Activated CD4-positive, alpha-beta memory T cell treated with anti-CD3 and anti-CD28 coated beads, Interleukin-2, amount 10 ng/mL, durations not matched to agents 7 days and 5 days (primary cell): ENCODE measurements around the gene INSYN2B. TPM values are rescaled to one million over a fixed set of nuclear protein-coding genes. Genes with fewer than 3 reads are reported as not detected.

Experiments used
- CTCF ChIA-PET: fragments of 350-600 bp; sonication (Branson Sonifier 250); formaldehyde crosslinking; loops from one replicate; lab custom pipeline; 2021; ENCODE audit warnings: antibody characterized with exemption, inconsistent platforms; lab: Charles Lee
- POLR2A ChIA-PET: fragments of 350-600 bp; sonication (Branson Sonifier 250); formaldehyde crosslinking; loops from one replicate; lab custom pipeline; 2021; ENCODE audit warnings: antibody characterized with exemption; lab: Charles Lee
- DNase-seq: peaks from one replicate; pipeline ENCODE4 v3.0.0-alpha.2; 2020
- H3K27ac Mint-ChIP-seq: one replicate; pipeline ENCODE4 v1.8.0; 2021; ENCODE audit warnings: mild to moderate bottlenecking, mixed read lengths
- H3K27me3 Mint-ChIP-seq: one replicate; pipeline ENCODE4 v1.8.0; 2021; ENCODE audit warnings: mixed read lengths
- H3K36me3 Mint-ChIP-seq: one replicate; pipeline ENCODE4 v1.8.0; 2021; ENCODE audit warnings: low read depth, mixed read lengths
- H3K4me1 Mint-ChIP-seq: one replicate; pipeline ENCODE4 v1.8.0; 2021; ENCODE audit warnings: mixed read lengths
- H3K4me3 Mint-ChIP-seq: one replicate; pipeline ENCODE4 v1.8.0; 2021; ENCODE audit warnings: mild to moderate bottlenecking, mixed read lengths
- H3K9me3 Mint-ChIP-seq: one replicate; pipeline ENCODE4 v1.8.0; 2021; ENCODE audit warnings: mixed read lengths
- total RNA-seq, 2 experiments: library from RNA; stranded (reverse); gene quantifications; one replicate each; pipeline ENCODE4 v1.2.3, GENCODE V29; 2021

The INSYN2B gene
- total RNA-seq, 2 experiments from 2014 or later: not detected

DNA sequence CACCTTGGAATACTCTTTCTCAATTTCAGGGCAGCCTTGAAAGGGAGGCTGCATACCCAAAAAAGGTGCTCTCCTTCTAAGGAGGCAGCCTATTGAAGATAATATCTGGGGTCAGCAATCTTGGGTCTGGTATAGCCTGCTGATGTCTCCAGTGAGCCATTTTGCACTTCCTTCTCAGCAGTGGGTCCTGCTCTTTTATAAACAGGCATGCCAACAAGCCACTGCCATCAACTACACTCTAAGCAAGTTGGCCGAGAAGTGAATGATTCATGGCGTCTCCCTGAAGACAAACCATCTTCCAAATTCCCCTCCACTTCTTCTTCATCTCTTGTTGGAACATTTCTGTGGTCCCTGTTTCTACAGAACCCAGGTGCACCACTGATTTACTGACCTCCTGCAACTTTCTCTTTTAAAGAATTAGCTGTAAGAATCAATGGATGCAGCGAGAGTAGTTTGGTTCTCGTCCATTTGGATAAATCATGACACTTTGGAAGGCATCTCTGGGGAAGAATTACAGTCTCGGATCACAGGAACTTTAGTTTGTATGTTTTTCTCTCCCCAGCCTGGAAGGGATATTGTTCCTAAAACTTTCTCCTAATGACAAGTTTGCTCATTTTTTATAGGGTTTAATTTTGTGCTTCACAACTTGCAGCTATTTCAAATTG, 108.3 kb downstream of the INSYN2B start:
- H3K4me1 Mint-ChIP-seq: no peaks in the 10 kb centered on the region
- DNase-seq: no peak
- no peak overlapping the region for H3K4me3 Mint-ChIP-seq
- H3K9me3 Mint-ChIP-seq: no peaks in the 10 kb centered on the region
- H3K27ac Mint-ChIP-seq: no peak overlapping the region
- POLR2A ChIA-PET: no interaction called here
- H3K27me3 Mint-ChIP-seq: no peaks in the 10 kb centered on the region
- CTCF ChIA-PET: no interaction called here
- H3K36me3 Mint-ChIP-seq: peaks cover 32% of the 10 kb centered on the region

GRCh38 chr5:169870211-169870610, 110.1 kb downstream of the INSYN2B start:
- ChIA-PET CTCF (no interaction called here), POLR2A (no interaction called here)
- Mint-ChIP-seq H3K36me3 (peaks cover 25% of the 10 kb centered on the region), H3K9me3 (no peaks in the 10 kb centered on the region), H3K4me3 (no peak overlapping the region), H3K27ac (no peak overlapping the region), H3K27me3 (no peaks in the 10 kb centered on the region), H3K4me1 (no peaks in the 10 kb centered on the region)
- DNase-seq: no peak

- no peak for DNase-seq
- no peak overlapping the region for H3K4me3 Mint-ChIP-seq
- ChIA-PET POLR2A (interaction anchor here (0.5 kb wide), 1 partner anchor 1400 kb away, joined by 4 read pairs; no protein-coding TSS in a partner anchor), CTCF (no interaction called here)
- no peaks in the 10 kb centered on the region for H3K9me3 Mint-ChIP-seq
- no peak overlapping the region for H3K27ac Mint-ChIP-seq
- no peaks in the 10 kb centered on the region for H3K4me1 Mint-ChIP-seq
- peaks cover 20% of the 10 kb centered on the region for H3K36me3 Mint-ChIP-seq
- no peaks in the 10 kb centered on the region for H3K27me3 Mint-ChIP-seq
Measured at GRCh38 chr5:169869066-169869465, 111.2 kb downstream of the INSYN2B start.

GRCh38 chr5:169867347-169867746, 112.9 kb downstream of the INSYN2B start:
- H3K27ac Mint-ChIP-seq: no peak overlapping the region

GRCh38 chr5:169864483-169864882, 115.8 kb downstream of the INSYN2B start:
- Mint-ChIP-seq H3K27ac (no peak overlapping the region), H3K4me1 (peaks cover 15% of the 10 kb centered on the region), H3K36me3 (peaks cover 23% of the 10 kb centered on the region), H3K9me3 (no peaks in the 10 kb centered on the region), H3K4me3 (no peak overlapping the region), H3K27me3 (no peaks in the 10 kb centered on the region)
- ChIA-PET CTCF (no interaction called here), POLR2A (no interaction called here)
- no peak for DNase-seq

More at GRCh38 chr5:169867347-169867746, 112.9 kb downstream of the INSYN2B start:
- Mint-ChIP-seq H3K9me3 (no peaks in the 10 kb centered on the region), H3K27me3 (no peaks in the 10 kb centered on the region), H3K4me1 (no peaks in the 10 kb centered on the region), H3K36me3 (peaks cover 23% of the 10 kb centered on the region), H3K4me3 (no peak overlapping the region)
- ChIA-PET CTCF (no interaction called here), POLR2A (no interaction called here)
- no peak for DNase-seq

- POLR2A ChIA-PET: no interaction called here
Measured at GRCh38 chr5:169862391-169862811, 117.9 kb downstream of the INSYN2B start.

GRCh38 chr5:169861934-169862333, 118.4 kb downstream of the INSYN2B start:
- no peaks in the 10 kb centered on the region for H3K27me3 Mint-ChIP-seq
- H3K9me3 Mint-ChIP-seq: no peaks in the 10 kb centered on the region
- no peak overlapping the region for H3K27ac Mint-ChIP-seq
- DNase-seq: no peak
- CTCF ChIA-PET: no interaction called here
- H3K36me3 Mint-ChIP-seq: peaks cover 30% of the 10 kb centered on the region
- H3K4me3 Mint-ChIP-seq: no peak overlapping the region
- POLR2A ChIA-PET: no interaction called here
- H3K4me1 Mint-ChIP-seq: peaks cover 19% of the 10 kb centered on the region

More at GRCh38 chr5:169862391-169862811, 117.9 kb downstream of the INSYN2B start:
- H3K4me3 Mint-ChIP-seq: no peak overlapping the region
- peaks cover 19% of the 10 kb centered on the region for H3K4me1 Mint-ChIP-seq
- H3K36me3 Mint-ChIP-seq: peaks cover 28% of the 10 kb centered on the region
- H3K27ac Mint-ChIP-seq: no peak overlapping the region
- DNase-seq: no peak
- CTCF ChIA-PET: no interaction called here
- H3K27me3 Mint-ChIP-seq: no peaks in the 10 kb centered on the region
- H3K9me3 Mint-ChIP-seq: no peaks in the 10 kb centered on the region

DNA sequence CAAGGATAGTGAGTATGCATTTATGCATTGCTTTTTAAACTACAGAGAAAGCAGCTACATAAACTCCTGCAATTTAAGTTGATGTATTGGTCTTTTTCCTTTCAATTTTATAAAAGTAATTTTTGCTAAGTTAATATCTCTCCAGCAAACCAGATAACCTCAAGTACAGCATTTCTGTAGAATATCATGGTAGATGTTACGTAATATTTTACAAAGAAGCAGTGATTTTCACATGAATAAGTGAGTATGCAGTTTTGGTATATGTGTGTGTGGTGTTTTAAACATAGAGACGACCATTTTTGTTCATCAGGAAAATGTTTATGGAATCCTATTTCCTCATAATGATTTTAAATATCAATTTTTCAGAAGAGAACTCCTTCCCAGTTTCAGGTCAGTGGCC, 118.9 kb downstream of the INSYN2B start:
- Mint-ChIP-seq H3K27ac (no peak overlapping the region), H3K4me1 (peaks cover 19% of the 10 kb centered on the region), H3K27me3 (no peaks in the 10 kb centered on the region), H3K36me3 (peaks cover 29% of the 10 kb centered on the region), H3K4me3 (no peak overlapping the region), H3K9me3 (no peaks in the 10 kb centered on the region)
- DNase-seq: no peak
- CTCF ChIA-PET: no interaction called here
- POLR2A ChIA-PET: no interaction called here

GRCh38 chr5:169860585-169860984, 119.7 kb downstream of the INSYN2B start:
- no peak for DNase-seq
- peaks cover 2% of the 10 kb centered on the region for H3K9me3 Mint-ChIP-seq
- peaks cover 36% of the 10 kb centered on the region for H3K36me3 Mint-ChIP-seq
- H3K27me3 Mint-ChIP-seq: no peaks in the 10 kb centered on the region
- peak overlapping the region; percentile 56 for H3K27ac Mint-ChIP-seq
- H3K4me1 Mint-ChIP-seq: peaks cover 21% of the 10 kb centered on the region
- no peak overlapping the region for H3K4me3 Mint-ChIP-seq
- CTCF ChIA-PET: no interaction called here
- POLR2A ChIA-PET: no interaction called here

DNA sequence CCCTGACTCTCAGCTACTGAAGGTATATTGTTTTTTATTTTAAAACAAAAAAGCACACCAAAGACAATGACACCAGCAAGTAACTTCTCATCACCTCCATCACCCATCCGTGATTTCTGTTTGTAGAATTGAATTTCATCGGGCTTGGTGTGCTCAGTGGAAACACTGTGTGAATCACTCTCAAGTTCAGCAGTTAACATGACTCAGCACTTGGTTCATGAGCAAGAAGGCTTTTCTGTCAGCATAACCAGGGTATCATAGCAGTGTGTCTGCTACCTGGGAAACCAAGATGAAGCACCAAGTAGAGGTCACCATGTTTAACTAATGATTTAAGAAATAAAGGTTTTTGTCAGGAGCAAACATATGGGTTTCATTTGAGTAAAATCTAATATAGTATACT, 123.7 kb downstream of the INSYN2B start:
- H3K9me3 Mint-ChIP-seq: peaks cover 12% of the 10 kb centered on the region
- H3K4me1 Mint-ChIP-seq: peaks cover 24% of the 10 kb centered on the region
- H3K27ac Mint-ChIP-seq: no peak overlapping the region
- CTCF ChIA-PET: no interaction called here
- H3K36me3 Mint-ChIP-seq: peaks cover 60% of the 10 kb centered on the region
- POLR2A ChIA-PET: no interaction called here
- no peak for DNase-seq
- no peak overlapping the region for H3K4me3 Mint-ChIP-seq
- no peaks in the 10 kb centered on the region for H3K27me3 Mint-ChIP-seq

DNA sequence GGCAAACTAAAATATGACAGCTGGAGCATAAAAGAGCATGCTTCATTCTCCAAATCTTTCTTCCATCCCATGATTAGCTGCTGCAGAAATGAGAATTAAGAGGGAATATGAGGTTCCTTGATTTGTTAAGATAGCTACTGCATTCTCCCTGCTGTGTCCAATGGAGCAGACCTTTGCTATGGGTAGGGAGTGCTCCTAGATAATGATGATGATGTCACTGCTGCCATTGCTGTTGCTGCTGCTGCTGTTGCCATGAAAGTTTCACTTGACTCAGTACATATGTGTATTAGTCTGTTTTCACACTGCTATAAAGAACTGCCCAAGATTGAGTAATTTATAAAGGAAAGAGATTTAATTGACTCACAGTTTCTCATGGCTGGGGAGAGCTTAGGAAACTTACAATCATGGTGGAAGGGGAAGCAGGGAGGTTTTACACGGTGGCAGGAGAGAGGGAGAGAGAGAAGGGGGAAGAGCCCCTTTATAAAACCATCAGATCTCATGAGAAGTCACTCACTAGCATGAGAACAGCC, 128.9 kb downstream of the INSYN2B start:
- ChIA-PET POLR2A (no interaction called here), CTCF (interaction anchor here (0.6 kb wide), 1 partner anchor 50 kb away, joined by 5 read pairs; no protein-coding TSS in a partner anchor)
- Mint-ChIP-seq H3K36me3 (peaks cover 89% of the 10 kb centered on the region), H3K27me3 (no peaks in the 10 kb centered on the region), H3K4me1 (peaks cover 7% of the 10 kb centered on the region), H3K27ac (no peak overlapping the region), H3K9me3 (peaks cover 33% of the 10 kb centered on the region), H3K4me3 (no peak overlapping the region)
- no peak for DNase-seq

GRCh38 chr5:169850409-169850808, 129.9 kb downstream of the INSYN2B start:
- Mint-ChIP-seq H3K4me1 (peaks cover 4% of the 10 kb centered on the region), H3K27ac (no peak overlapping the region), H3K4me3 (no peak overlapping the region), H3K36me3 (peaks cover 86% of the 10 kb centered on the region), H3K9me3 (peaks cover 30% of the 10 kb centered on the region), H3K27me3 (no peaks in the 10 kb centered on the region)
- ChIA-PET CTCF (no interaction called here), POLR2A (no interaction called here)
- DNase-seq: no peak

DNA sequence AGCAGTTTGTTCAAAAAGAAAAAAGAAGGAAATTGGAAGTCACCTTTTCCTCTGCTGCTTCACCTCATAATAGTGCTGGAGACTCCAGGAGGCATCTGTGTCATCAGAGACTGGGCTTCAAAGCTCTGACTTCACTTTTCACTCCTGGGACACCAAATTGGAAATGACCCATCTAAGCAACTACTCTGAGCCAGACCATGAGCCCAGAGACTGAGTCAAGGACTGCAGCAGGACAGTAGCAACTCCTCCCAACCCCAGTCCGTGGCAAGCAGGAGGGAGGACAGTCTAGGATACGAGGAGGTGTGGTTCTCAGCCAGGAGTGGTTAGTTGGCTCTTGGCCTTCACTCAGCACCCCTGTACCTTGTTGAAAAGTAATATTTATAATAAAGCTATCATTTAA, 131.5 kb downstream of the INSYN2B start:
- Mint-ChIP-seq H3K9me3 (peaks cover 27% of the 10 kb centered on the region), H3K36me3 (peaks cover 87% of the 10 kb centered on the region), H3K27me3 (no peaks in the 10 kb centered on the region), H3K4me1 (peaks cover 4% of the 10 kb centered on the region), H3K27ac (no peak overlapping the region), H3K4me3 (no peak overlapping the region)
- POLR2A ChIA-PET: no interaction called here
- DNase-seq: no peak
- CTCF ChIA-PET: no interaction called here

DNA sequence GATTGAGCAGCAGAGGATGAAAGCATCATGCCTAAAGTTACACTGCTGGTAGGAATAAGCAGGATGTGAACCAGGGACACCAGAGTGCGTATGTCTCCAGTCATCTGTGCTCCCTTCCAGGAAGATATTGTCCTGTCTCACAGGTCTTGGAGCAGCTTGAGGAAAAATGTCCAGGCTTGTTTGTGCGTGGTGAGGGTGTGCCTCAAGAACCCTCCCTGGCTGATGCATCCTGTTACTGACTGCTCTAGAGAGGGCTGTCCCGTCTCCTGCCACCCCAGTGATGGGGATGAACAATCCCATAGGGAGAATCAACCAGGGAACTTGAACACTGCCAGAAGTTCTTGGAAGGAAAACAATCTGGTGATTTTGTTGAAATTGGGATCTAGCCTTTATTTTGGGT, 132.0 kb downstream of the INSYN2B start:
- DNase-seq: no peak

More for the DNA sequence above, 132.0 kb downstream of the INSYN2B start:
- ChIA-PET CTCF (no interaction called here), POLR2A (no interaction called here)
- peaks cover 88% of the 10 kb centered on the region for H3K36me3 Mint-ChIP-seq
- no peak overlapping the region for H3K27ac Mint-ChIP-seq
- peaks cover 2% of the 10 kb centered on the region for H3K4me1 Mint-ChIP-seq
- no peak overlapping the region for H3K4me3 Mint-ChIP-seq
- peaks cover 27% of the 10 kb centered on the region for H3K9me3 Mint-ChIP-seq
- H3K27me3 Mint-ChIP-seq: no peaks in the 10 kb centered on the region
